Neural cell (in vitro differentiated cells): ENCODE data around the gene PPP2R3A. TPM values are rescaled to one million over a fixed set of nuclear protein-coding genes. Genes with fewer than 3 reads are reported as not detected.
A peak's percentile ranks its signal among the peaks of the same experiment; 100 is the strongest.

Experiments used
- H2AFZ ChIP-seq: fragments of 200-600, 300-800 bp; sonication (generic), shearing (Covaris generic); 2 replicates; pipeline ENCODE4 v1.6.0; 2014; ENCODE audit warnings: low read depth, mild to moderate bottlenecking, antibody characterized with exemption, low read length, moderate library complexity
- H3F3A ChIP-seq: fragments of 200-600 bp; shearing (Covaris generic); 2 replicates; pipeline ENCODE4 v1.6.1; 2016; ENCODE audit warnings: mild to moderate bottlenecking, moderate library complexity, mixed read lengths, antibody characterized with exemption, low read length; ENCODE audit not compliant: insufficient read depth, poor library complexity, severe bottlenecking
- H3K27ac ChIP-seq: fragments of 200-600, 300-800 bp; sonication (generic), shearing (Covaris generic); 2 replicates; pipeline ENCODE4 v1.5.1; 2014; ENCODE audit warnings: mild to moderate bottlenecking, low read length, moderate library complexity
- H3K27me3 ChIP-seq: fragments of 300-800, 200-600 bp; sonication (generic), shearing (Covaris generic); 2 replicates; pipeline ENCODE4 v1.6.0; 2014; ENCODE audit warnings: mild to moderate bottlenecking, low read depth, low read length, moderate library complexity; ENCODE audit not compliant: insufficient read depth
- H3K36me3 ChIP-seq: fragments of 300-800, 200-600 bp; sonication (generic), shearing (Covaris generic); 2 replicates; pipeline ENCODE4 v1.5.1; 2014; ENCODE audit warnings: mild to moderate bottlenecking, antibody characterized with exemption, low read length, moderate library complexity; ENCODE audit not compliant: insufficient read depth
- H3K4me2 ChIP-seq: fragments of 300-800, 200-600 bp; sonication (generic), shearing (Covaris generic); 2 replicates; pipeline ENCODE4 v1.6.0; 2014; ENCODE audit warnings: mild to moderate bottlenecking, low read length
- H3K4me3 ChIP-seq: fragments of 300-800, 200-600 bp; sonication (generic), shearing (Covaris generic); 2 replicates; pipeline ENCODE4 v1.5.1; 2014; ENCODE audit warnings: mild to moderate bottlenecking, low read length, moderate library complexity
- H3K79me2 ChIP-seq: fragments of 200-600 bp; shearing (Covaris generic); replicated peaks from 2 replicates; pipeline ENCODE4 v1.6.0; 2014; ENCODE audit warnings: mild to moderate bottlenecking, low read length, moderate library complexity; ENCODE audit not compliant: insufficient read depth
- H3K9ac ChIP-seq: fragments of 300-800, 200-600 bp; sonication (generic), shearing (Covaris generic); 2 replicates; pipeline ENCODE4 v1.6.1; 2016; ENCODE audit warnings: mild to moderate bottlenecking, low read length, mixed read lengths
- H3K9me2 ChIP-seq: fragments of 200-600 bp; shearing (Covaris generic); 2 replicates; pipeline ENCODE4 v1.6.1; 2016; ENCODE audit warnings: mild to moderate bottlenecking, low read length, mixed read lengths; ENCODE audit not compliant: insufficient read depth
- H3K9me3 ChIP-seq: fragments of 200-600, 300-800 bp; sonication (generic), shearing (Covaris generic); 2 replicates; pipeline ENCODE4 v1.6.1; 2016; ENCODE audit warnings: mild to moderate bottlenecking, mixed run types, low read length, moderate library complexity, mixed read lengths
- H4K20me1 ChIP-seq: fragments of 200-600 bp; shearing (Covaris generic); 2 replicates; pipeline ENCODE4 v1.6.1; 2016; ENCODE audit warnings: mild to moderate bottlenecking, mixed run types; ENCODE audit not compliant: insufficient read depth
- EP300 ChIP-seq: fragments of 450-650 bp; conservative IDR thresholded peaks from 2 replicates; pipeline ENCODE4 v1.6.1; 2014; ENCODE audit warnings: antibody characterized with exemption, mild to moderate bottlenecking, moderate library complexity; ENCODE audit not compliant: poor library complexity, severe bottlenecking
- EZH2 ChIP-seq: fragments of 200-600, 300-800 bp; shearing (Covaris generic), sonication (generic); IDR thresholded peaks from 2 replicates; pipeline ENCODE4 v1.6.1; 2014; ENCODE audit warnings: antibody characterized with exemption, low read length, borderline replicate concordance, mild to moderate bottlenecking; ENCODE audit not compliant: insufficient read depth, poor library complexity, severe bottlenecking
- MXI1 ChIP-seq: fragments of 450-650 bp; conservative IDR thresholded peaks from 2 replicates; pipeline ENCODE4 v1.6.1; 2014; ENCODE audit warnings: antibody characterized with exemption, mild to moderate bottlenecking; ENCODE audit not compliant: poor library complexity, severe bottlenecking
- POLR2AphosphoS5 ChIP-seq: IDR thresholded peaks from 2 replicates; pipeline ENCODE4 v1.6.1; 2012
- RAD21 ChIP-seq: fragments of 450-650 bp; conservative IDR thresholded peaks from 2 replicates; pipeline ENCODE4 v1.6.1; 2014; ENCODE audit warnings: antibody characterized with exemption, mild to moderate bottlenecking, moderate library complexity
- SMC3 ChIP-seq: fragments of 450-650 bp; conservative IDR thresholded peaks from 2 replicates; pipeline ENCODE4 v1.6.1; 2014; ENCODE audit warnings: antibody characterized with exemption, mild to moderate bottlenecking, moderate library complexity; ENCODE audit not compliant: poor library complexity
- TAF1 ChIP-seq: IDR thresholded peaks from 2 replicates; pipeline ENCODE4 v1.6.1; 2012; ENCODE audit warnings: low read depth
- polyA plus RNA-seq: library from polyadenylated mRNA; depleted of rRNA; stranded (reverse); fragments of >200 nt; gene quantifications from 2 replicates; pipeline ENCODE4 v1.2.3, GENCODE V29; 2014
- TF ChIP-seq, protein P1 (sequence below): IDR thresholded peaks from 2 replicates; pipeline ENCODE4 v1.6.1; 2012; ENCODE audit warnings: borderline replicate concordance
- TF ChIP-seq, protein P2 (sequence below): fragments of 450-650 bp; IDR thresholded peaks from 2 replicates; pipeline ENCODE4 v1.5.1; 2014; ENCODE audit warnings: antibody characterized with exemption, mild to moderate bottlenecking, moderate library complexity; ENCODE audit not compliant: poor library complexity, severe bottlenecking

The PPP2R3A gene
- polyA plus RNA-seq, 1 donor from 2014 or later: 17.9 TPM

DNA sequence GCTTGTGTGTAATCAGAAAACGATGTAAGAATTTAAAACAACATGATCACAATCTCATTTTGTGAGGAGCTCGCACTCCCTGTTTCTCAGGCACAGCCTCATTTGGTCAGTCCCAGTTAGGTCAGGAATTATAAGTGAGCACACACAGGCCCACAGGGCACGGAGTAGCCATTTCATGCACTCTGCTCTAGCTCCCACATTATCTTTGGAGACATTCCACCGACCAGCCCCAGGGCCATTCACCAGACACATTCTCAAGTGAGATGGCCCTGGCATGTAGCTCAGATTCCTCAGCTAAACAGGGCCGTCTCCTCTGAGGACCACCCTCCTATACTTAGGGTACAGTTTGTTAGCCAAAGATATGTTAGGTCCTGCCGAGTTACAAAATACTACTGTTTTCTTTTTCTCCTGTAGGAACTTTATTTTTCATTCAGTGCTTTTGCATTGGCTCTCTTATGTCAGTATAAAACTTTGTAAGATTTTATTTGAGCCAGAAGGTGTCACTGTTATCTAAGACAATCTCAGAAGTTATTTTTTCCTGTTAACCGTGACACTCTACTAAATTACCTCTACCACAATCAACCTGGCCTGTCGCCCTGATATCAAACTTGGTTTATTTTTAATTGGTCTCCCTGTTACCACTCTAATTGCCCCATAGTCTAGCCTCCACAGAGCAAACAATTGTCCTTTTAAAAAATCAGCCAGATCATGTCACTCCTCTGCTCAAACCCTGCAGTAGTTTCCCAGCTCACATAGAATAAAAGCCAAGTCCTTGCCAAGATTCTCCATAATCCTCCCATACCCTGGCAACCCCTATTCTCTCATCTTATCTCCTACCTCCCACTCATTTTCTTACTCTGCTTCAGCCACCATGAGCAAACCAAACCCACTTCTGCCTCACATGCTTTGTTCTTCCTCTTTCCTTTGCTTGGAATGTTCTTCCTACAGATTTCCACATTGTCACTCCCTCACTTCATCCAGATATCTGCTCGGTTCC lies 105.7 kb downstream of the PPP2R3A start (continued):
- no peak for TF ChIP-seq POLR2AphosphoS5

DNA sequence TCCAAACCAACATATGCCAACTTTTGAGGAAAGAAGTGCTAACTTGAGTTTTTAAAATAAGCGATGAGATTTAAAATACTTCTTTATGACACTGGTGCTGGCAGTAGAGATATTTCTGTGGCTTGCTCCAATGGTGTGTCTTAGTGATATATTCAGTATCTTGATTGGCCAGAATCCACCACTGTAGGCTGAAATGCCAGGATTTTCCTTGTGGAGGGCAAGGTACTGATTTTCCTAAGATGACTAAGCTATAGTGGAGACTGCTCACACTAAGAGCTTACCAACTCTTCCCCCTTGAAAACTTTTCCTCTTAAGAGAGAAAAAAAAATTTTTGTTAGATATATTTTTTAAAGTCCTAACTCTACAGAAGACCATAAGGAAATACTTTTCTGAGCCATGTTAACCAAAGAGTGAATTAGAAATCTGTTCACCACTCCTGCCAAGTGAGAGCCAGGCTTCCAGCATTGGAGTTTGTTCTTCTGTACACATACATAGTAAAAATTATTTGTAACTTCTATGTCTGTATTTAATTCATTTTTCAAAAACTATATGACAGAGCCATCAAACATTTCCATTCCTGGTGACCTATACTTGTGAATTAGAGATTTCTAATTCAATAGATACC lies 109.1 kb downstream of the PPP2R3A start:
- Histone ChIP-seq H3F3A (no peaks in the 10 kb centered on the region), H3K27me3 (no peaks in the 10 kb centered on the region), H3K9me2 (no peaks in the 10 kb centered on the region), H3K79me2 (no peaks in the 10 kb centered on the region), H3K9ac (no peak overlapping the region), H3K36me3 (no peaks in the 10 kb centered on the region), H3K27ac (no peak overlapping the region), H3K9me3 (no peaks in the 10 kb centered on the region), H4K20me1 (no peaks in the 10 kb centered on the region), H3K4me2 (no peak overlapping the region), H2AFZ (no peak overlapping the region), H3K4me3 (no peak overlapping the region)
- TF ChIP-seq RAD21 (no peak), MXI1 (no peak), TAF1 (no peak), POLR2AphosphoS5 (no peak), EP300 (no peak)
- TF ChIP-seq, protein P1, sequence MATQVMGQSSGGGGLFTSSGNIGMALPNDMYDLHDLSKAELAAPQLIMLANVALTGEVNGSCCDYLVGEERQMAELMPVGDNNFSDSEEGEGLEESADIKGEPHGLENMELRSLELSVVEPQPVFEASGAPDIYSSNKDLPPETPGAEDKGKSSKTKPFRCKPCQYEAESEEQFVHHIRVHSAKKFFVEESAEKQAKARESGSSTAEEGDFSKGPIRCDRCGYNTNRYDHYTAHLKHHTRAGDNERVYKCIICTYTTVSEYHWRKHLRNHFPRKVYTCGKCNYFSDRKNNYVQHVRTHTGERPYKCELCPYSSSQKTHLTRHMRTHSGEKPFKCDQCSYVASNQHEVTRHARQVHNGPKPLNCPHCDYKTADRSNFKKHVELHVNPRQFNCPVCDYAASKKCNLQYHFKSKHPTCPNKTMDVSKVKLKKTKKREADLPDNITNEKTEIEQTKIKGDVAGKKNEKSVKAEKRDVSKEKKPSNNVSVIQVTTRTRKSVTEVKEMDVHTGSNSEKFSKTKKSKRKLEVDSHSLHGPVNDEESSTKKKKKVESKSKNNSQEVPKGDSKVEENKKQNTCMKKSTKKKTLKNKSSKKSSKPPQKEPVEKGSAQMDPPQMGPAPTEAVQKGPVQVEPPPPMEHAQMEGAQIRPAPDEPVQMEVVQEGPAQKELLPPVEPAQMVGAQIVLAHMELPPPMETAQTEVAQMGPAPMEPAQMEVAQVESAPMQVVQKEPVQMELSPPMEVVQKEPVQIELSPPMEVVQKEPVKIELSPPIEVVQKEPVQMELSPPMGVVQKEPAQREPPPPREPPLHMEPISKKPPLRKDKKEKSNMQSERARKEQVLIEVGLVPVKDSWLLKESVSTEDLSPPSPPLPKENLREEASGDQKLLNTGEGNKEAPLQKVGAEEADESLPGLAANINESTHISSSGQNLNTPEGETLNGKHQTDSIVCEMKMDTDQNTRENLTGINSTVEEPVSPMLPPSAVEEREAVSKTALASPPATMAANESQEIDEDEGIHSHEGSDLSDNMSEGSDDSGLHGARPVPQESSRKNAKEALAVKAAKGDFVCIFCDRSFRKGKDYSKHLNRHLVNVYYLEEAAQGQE: no peak
- TF ChIP-seq, protein P2, sequence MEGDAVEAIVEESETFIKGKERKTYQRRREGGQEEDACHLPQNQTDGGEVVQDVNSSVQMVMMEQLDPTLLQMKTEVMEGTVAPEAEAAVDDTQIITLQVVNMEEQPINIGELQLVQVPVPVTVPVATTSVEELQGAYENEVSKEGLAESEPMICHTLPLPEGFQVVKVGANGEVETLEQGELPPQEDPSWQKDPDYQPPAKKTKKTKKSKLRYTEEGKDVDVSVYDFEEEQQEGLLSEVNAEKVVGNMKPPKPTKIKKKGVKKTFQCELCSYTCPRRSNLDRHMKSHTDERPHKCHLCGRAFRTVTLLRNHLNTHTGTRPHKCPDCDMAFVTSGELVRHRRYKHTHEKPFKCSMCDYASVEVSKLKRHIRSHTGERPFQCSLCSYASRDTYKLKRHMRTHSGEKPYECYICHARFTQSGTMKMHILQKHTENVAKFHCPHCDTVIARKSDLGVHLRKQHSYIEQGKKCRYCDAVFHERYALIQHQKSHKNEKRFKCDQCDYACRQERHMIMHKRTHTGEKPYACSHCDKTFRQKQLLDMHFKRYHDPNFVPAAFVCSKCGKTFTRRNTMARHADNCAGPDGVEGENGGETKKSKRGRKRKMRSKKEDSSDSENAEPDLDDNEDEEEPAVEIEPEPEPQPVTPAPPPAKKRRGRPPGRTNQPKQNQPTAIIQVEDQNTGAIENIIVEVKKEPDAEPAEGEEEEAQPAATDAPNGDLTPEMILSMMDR: no peak

DNA sequence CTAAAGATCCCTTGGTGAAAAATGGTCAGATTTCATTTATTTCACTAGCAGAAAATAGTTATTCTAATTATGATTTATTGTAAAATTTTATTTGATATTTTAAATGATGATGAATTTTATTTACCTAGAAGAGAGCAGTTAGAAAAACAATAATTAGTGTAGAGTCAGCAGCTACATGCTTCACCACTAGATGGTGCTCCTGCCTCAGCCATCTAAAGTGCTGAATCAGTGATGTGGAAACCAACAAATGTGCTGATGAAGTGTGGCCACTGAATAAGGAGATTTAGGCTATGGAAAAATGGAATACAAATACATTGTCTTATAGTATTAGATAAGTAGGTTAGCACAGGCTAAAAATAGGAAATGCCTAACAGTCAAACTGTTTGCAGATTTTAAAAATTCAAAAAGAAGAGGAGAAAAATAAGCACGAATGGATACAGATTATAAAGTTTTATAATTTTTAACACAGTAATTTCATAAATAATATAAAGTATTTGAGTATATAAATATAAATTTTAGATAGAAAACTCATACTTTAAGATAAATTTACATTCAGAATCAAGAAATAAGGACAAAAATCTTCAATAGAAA lies 109.8 kb downstream of the PPP2R3A start:
- Histone ChIP-seq H4K20me1 (no peaks in the 10 kb centered on the region), H3F3A (no peaks in the 10 kb centered on the region), H3K9ac (no peak overlapping the region), H3K36me3 (no peaks in the 10 kb centered on the region), H3K79me2 (no peaks in the 10 kb centered on the region), H3K27me3 (no peaks in the 10 kb centered on the region), H3K27ac (no peak overlapping the region), H3K4me3 (no peak overlapping the region), H3K9me3 (no peaks in the 10 kb centered on the region), H3K9me2 (no peaks in the 10 kb centered on the region), H3K4me2 (no peak overlapping the region), H2AFZ (no peak overlapping the region)
- TF ChIP-seq RAD21: peak; percentile 95
- peak; percentile 90 for TF ChIP-seq SMC3
- TF ChIP-seq, protein P2: peak; percentile 90
- TF ChIP-seq, protein P1: no peak
- no peak for TF ChIP-seq TAF1
- no peak for TF ChIP-seq EP300
- no peak for TF ChIP-seq MXI1
- no peak for TF ChIP-seq POLR2AphosphoS5
- no peak for TF ChIP-seq EZH2
